Islet precursor cell (in vitro differentiated cells): ENCODE measurements around the gene SECISBP2L.

Source experiments
- DNase-seq: peaks from one replicate; pipeline ENCODE4 v3.0.0-alpha.2; 2018

SECISBP2L gene

DNA sequence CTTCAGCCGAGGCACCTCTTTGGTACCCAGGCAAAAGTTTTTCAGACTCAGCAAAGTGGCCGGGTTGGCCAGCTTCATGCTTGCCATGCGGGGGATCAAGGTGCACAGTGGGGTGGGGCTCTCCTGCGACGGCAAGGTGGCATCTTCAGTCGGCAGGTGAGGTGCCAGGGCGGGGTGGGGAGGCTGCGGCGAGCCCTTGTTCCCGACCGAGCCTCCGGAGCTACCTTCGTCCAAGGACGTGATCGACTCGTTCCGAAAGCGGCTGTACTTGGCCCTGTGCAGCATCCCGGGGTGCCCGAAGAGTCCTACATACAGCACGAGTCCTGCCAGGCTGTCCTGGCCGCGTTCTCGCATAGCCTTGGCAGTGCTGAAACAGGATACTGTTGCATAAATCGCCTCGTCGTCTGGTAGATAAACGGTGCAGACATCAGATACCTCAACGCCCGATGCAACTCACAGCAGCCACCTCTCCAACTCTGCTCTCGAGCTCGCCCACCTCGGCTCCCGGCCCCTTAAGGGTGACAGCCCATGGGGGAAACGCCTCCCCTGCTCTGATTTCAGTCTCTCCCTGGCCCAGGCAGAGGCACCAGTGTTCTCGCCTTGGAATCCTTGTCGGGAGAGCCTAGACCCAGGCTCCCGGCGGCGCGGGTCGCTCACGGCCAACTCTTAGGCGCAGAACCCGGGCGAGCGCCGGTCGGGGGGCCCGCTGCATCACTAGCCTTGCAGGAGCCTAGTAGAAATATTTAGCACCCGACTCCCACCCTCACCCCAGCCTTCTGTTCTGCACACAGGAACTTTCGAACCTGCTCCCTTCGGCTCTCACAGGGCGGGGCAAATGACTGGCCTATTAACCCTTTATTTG is 83.4 kb downstream of the SECISBP2L start:
- peak; percentile 65 for DNase-seq

- no peak for DNase-seq
These were observed 90.3 kb downstream of the SECISBP2L start for GRCh38 chr15:48955967-48956366.

DNA sequence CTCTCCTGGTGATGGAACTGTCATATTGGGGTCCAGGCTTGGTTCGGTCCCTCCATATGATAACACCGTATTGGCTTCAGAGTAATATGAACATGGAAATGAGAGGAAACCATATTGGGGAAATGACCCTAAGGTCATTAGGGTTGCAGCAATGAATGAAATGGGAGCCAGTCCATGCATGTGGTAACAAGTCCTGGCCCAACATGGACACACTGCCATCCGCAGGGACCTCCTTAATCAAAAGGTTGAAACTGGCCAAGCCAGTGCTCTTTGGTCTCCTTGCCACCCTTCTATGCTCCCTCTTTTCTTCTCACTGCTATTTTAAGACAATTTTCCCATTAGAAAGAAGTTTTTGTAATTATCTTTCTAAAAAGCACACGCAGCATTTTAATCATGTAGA is 90.9 kb downstream of the SECISBP2L start:
- DNase-seq = no peak

DNA sequence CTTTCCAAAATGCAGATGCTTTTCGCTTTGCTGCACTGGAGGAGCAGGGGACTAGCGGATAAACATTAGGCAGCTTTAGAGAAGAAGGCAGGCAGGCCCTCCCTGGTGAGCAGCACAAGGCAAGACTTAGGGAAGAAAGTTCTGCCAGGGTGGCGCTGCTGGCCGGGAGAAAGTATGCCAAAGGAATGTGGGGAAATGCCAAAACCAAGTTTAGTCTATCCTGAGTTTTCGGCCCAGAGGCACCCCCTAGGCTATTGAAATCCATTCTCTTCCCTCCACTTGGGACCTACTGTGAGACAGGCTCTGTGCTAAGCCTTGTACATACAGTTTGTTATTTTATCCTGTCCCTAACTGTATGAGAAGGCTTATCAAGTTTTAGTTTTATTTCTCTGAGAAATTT is 91.7 kb downstream of the SECISBP2L start:
- DNase-seq = peak; percentile 73

DNA sequence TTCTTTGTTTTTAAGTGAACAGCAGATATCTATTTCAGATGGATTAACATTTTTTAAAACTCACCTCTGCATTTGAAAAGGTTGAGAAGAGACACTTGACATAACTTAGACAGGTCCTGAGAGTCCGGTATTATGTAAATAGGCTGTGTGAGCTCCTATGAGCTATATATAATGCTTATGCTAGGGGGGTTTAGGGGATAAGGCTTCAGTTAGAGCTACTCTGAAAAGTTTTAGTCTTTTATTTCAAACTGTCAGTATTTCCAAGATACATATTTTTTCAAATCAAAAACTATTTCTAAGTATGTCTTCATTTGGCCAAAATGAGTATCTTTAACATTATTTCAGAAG is 99.4 kb downstream of the SECISBP2L start:
- DNase-seq = no peak

- DNase-seq = no peak
These were observed 100.0 kb downstream of the SECISBP2L start for GRCh38 chr15:48946074-48946839.

DNA sequence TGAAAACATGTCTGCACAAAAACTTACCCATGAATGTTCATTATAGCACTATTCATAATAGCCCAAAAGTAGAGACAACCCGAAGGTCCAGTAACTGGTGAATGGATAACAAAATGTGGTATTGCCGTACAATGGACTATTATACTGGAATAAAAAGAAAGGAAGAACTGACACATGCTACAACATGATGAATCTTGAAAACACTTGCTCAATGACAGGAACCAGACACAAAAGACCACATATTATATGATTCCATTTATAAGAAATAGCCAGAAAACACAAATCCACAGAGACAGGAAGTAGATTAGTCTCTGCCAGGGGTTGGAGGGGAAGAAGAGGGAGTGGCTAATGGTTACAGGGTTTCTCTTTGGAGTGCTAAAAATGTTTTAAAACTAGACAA is 100.9 kb downstream of the SECISBP2L start:
- no peak for DNase-seq

DNA sequence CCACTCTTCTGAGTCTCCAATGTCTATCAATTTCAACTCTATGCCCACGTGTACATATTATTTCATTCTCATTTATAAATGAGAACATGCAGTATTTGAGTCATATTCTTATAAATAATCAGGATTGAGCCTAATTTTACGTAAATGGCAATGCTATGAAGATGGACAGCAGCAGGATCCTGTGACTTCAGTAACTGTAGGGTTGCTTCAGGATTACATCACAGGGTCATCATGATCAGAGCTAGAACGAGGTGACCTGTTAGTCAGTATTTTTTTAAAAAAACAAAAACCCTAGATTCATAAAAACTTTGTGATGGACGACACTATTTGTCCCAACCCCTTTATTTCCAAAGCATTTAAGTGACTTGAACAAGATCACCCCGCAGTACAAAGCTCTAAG is 104.3 kb downstream of the SECISBP2L start:
- DNase-seq = no peak

- DNase-seq = no peak
These were observed 105.7 kb downstream of the SECISBP2L start for GRCh38 chr15:48940508-48940907.

DNA sequence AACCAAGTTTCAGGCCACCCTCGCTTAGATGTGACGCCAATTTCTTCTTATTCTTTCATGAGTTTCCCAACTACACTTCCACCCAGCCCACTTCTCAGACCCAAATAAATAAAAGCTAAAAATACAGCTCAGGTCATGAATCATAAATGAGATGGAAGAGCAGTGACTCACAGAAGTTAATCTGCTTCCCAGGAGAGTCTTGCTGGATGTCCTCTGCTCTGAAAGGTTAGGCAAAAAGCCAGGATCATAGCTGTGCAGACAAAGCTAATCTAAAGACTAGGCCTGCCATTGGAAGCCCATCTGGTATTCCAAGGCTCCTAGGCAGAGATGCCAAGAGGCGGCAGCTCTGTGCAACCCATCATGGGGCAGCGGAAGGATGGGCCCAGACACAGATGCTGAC is 106.6 kb downstream of the SECISBP2L start:
- DNase-seq = no peak
